ENCODE measurements around the gene IGF1R.

The IGF1R gene

GRCh38 chr15:98812716-98813446, 164.5 kb downstream of the IGF1R start:
- no peak for DNase-seq (ENCODE audit: low read depth)
- no peak for TF ChIP-seq CTCF (IDR thresholded peaks at IDR 0.05; ENCODE audit: low read depth, low read length, missing control alignments)
- no peak overlapping the region for H3K4me3 ChIP-seq (ENCODE audit: low read depth, low read length)

- H3K4me3 ChIP-seq (ENCODE audit: low read depth, low read length), result no peak overlapping the region
- TF ChIP-seq CTCF (IDR thresholded peaks at IDR 0.05; ENCODE audit: low read depth, low read length, missing control alignments), result no peak
- DNase-seq (ENCODE audit: low read depth), result no peak
Observed at GRCh38 chr15:98813951-98814350, 165.6 kb downstream of the IGF1R start.

GRCh38 chr15:98815207-98815606, 166.9 kb downstream of the IGF1R start:
- TF ChIP-seq CTCF (IDR thresholded peaks at IDR 0.05; ENCODE audit: low read depth, low read length, missing control alignments), result no peak
- DNase-seq (ENCODE audit: low read depth), result no peak
- no peak overlapping the region for H3K4me3 ChIP-seq (ENCODE audit: low read depth, low read length)

GRCh38 chr15:98817745-98818144, 169.4 kb downstream of the IGF1R start:
- TF ChIP-seq CTCF (IDR thresholded peaks at IDR 0.05; ENCODE audit: low read depth, low read length, missing control alignments), result no peak
- DNase-seq (ENCODE audit: low read depth), result no peak
- H3K4me3 ChIP-seq (ENCODE audit: low read depth, low read length), result no peak overlapping the region

- TF ChIP-seq CTCF (IDR thresholded peaks at IDR 0.05; ENCODE audit: low read depth, low read length, missing control alignments), result no peak
- DNase-seq (ENCODE audit: low read depth), result no peak
- H3K4me3 ChIP-seq (ENCODE audit: low read depth, low read length), result no peak overlapping the region
Observed at GRCh38 chr15:98823012-98823458, 174.7 kb downstream of the IGF1R start.

GRCh38 chr15:98823616-98824015, 175.3 kb downstream of the IGF1R start:
- no peak for DNase-seq (ENCODE audit: low read depth)
- no peak for TF ChIP-seq CTCF (IDR thresholded peaks at IDR 0.05; ENCODE audit: low read depth, low read length, missing control alignments)
- no peak overlapping the region for H3K4me3 ChIP-seq (ENCODE audit: low read depth, low read length)

- no peak for DNase-seq (ENCODE audit: low read depth)
- no peak for TF ChIP-seq CTCF (IDR thresholded peaks at IDR 0.05; ENCODE audit: low read depth, low read length, missing control alignments)
- H3K4me3 ChIP-seq (ENCODE audit: low read depth, low read length), result no peak overlapping the region
Observed at GRCh38 chr15:98824595-98824994, 176.3 kb downstream of the IGF1R start.

All from GM12864 (cell line).